ENCODE results near the gene TPX2.

TPX2 gene

GRCh38 chr20:31759836-31760518, 20.9 kb downstream of the TPX2 start:
- no peak for TF ChIP-seq Cebpa-rat (IDR thresholded peaks at IDR 0.05)
- Histone ChIP-seq H3K4me1 (no peaks in the 10 kb centered on the region), H3K4me3 (no peak overlapping the region), H4K20me1 (peaks cover 0 to 84% (median 36%) of the 10 kb centered on the region in 11 experiments; a peak in 14 of 22 replicates), H3K36me3 (peaks cover 5 to 100% (median 97%) of the 10 kb centered on the region in 11 experiments), H3K9me3 (replicated peaks in 1 of 11) (no peaks in the 10 kb centered on the region), H3K27ac (no peak overlapping the region), H3K27me3 (no peaks in the 10 kb centered on the region), H3K9ac (no peak overlapping the region), H3K4me2 (no peak overlapping the region)

GRCh38 chr20:31760519-31761240, 21.6 kb downstream of the TPX2 start:
- no peak for TF ChIP-seq Cebpa-rat (IDR thresholded peaks at IDR 0.05)
- no peak overlapping the region for H3K4me2 ChIP-seq
- no peaks in the 10 kb centered on the region for H3K9me3 ChIP-seq (replicated peaks in 1 of 11)
- H3K27ac ChIP-seq: no peak overlapping the region
- H3K27me3 ChIP-seq: no peaks in the 10 kb centered on the region
- H3K36me3 ChIP-seq: peaks cover 5 to 100% (median 97%) of the 10 kb centered on the region in 11 experiments
- H3K4me3 ChIP-seq: no peak overlapping the region
- no peak overlapping the region for H3K9ac ChIP-seq
- H4K20me1 ChIP-seq: peaks cover 0 to 79% (median 37%) of the 10 kb centered on the region in 11 experiments; a peak in 14 of 22 replicates
- no peaks in the 10 kb centered on the region for H3K4me1 ChIP-seq

GRCh38 chr20:31764641-31765305, 25.7 kb downstream of the TPX2 start:
- H3K27ac ChIP-seq: no peak overlapping the region

GRCh38 chr20:31767805-31768204, 28.7 kb downstream of the TPX2 start:
- peaks cover 24 to 100% (median 98%) of the 10 kb centered on the region in 11 experiments for H3K36me3 ChIP-seq
- H3K4me2 ChIP-seq: no peak overlapping the region
- TF ChIP-seq Cebpa-rat (IDR thresholded peaks at IDR 0.05): no peak
- H4K20me1 ChIP-seq: peaks cover 0 to 42% (median 15%) of the 10 kb centered on the region in 11 experiments; a peak in 11 of 22 replicates
- H3K4me1 ChIP-seq: no peaks in the 10 kb centered on the region
- no peak overlapping the region for H3K4me3 ChIP-seq
- H3K9ac ChIP-seq: no peak overlapping the region
- H3K9me3 ChIP-seq (replicated peaks in 1 of 11): no peaks in the 10 kb centered on the region
- no peak overlapping the region for H3K27ac ChIP-seq
- no peaks in the 10 kb centered on the region for H3K27me3 ChIP-seq

More at GRCh38 chr20:31764641-31765305, 25.7 kb downstream of the TPX2 start:
- Histone ChIP-seq H3K4me3 (no peak overlapping the region), H3K4me2 (no peak overlapping the region), H3K9me3 (replicated peaks in 1 of 11) (no peaks in the 10 kb centered on the region), H3K36me3 (peaks cover 13 to 100% (median 98%) of the 10 kb centered on the region in 11 experiments), H3K27me3 (no peaks in the 10 kb centered on the region), H4K20me1 (peaks cover 0 to 50% (median 20%) of the 10 kb centered on the region in 11 experiments; a peak in 10 of 22 replicates), H3K4me1 (no peaks in the 10 kb centered on the region), H3K9ac (no peak overlapping the region)
- no peak for TF ChIP-seq Cebpa-rat (IDR thresholded peaks at IDR 0.05)

- H3K4me2 ChIP-seq: no peak overlapping the region
- H3K27ac ChIP-seq: no peak overlapping the region
- no peak overlapping the region for H3K9ac ChIP-seq
- no peaks in the 10 kb centered on the region for H3K9me3 ChIP-seq (replicated peaks in 1 of 11)
- peaks cover 24 to 100% (median 99%) of the 10 kb centered on the region in 11 experiments for H3K36me3 ChIP-seq
- no peak for TF ChIP-seq Cebpa-rat (IDR thresholded peaks at IDR 0.05)
- no peak overlapping the region for H3K4me3 ChIP-seq
- no peaks in the 10 kb centered on the region for H3K4me1 ChIP-seq
- H4K20me1 ChIP-seq: peaks cover 0 to 35% (median 10%) of the 10 kb centered on the region in 11 experiments; a peak in 10 of 22 replicates
- no peaks in the 10 kb centered on the region for H3K27me3 ChIP-seq
Measured at GRCh38 chr20:31769681-31770080, 30.6 kb downstream of the TPX2 start.

GRCh38 chr20:31770243-31770642, 31.2 kb downstream of the TPX2 start:
- no peaks in the 10 kb centered on the region for H3K4me1 ChIP-seq
- H3K27me3 ChIP-seq: no peaks in the 10 kb centered on the region
- H3K36me3 ChIP-seq: peaks cover 24 to 100% (median 99%) of the 10 kb centered on the region in 11 experiments
- H3K9me3 ChIP-seq (replicated peaks in 1 of 11): no peaks in the 10 kb centered on the region
- peaks cover 0 to 36% (median 9%) of the 10 kb centered on the region in 11 experiments; a peak in 8 of 22 replicates for H4K20me1 ChIP-seq
- no peak overlapping the region for H3K9ac ChIP-seq
- H3K4me3 ChIP-seq: no peak overlapping the region
- no peak for TF ChIP-seq Cebpa-rat (IDR thresholded peaks at IDR 0.05)
- no peak overlapping the region for H3K27ac ChIP-seq
- H3K4me2 ChIP-seq: no peak overlapping the region

- Histone ChIP-seq H3K36me3 (peaks cover 36 to 100% (median 99%) of the 10 kb centered on the region in 11 experiments), H3K27me3 (no peaks in the 10 kb centered on the region), H3K4me1 (no peaks in the 10 kb centered on the region), H3K4me2 (no peak overlapping the region), H4K20me1 (peaks cover 0 to 32% (median 8%) of the 10 kb centered on the region in 11 experiments; a peak in 10 of 22 replicates), H3K9ac (no peak overlapping the region), H3K27ac (no peak overlapping the region), H3K9me3 (replicated peaks in 1 of 11) (no peaks in the 10 kb centered on the region), H3K4me3 (no peak overlapping the region)
- TF ChIP-seq Cebpa-rat (IDR thresholded peaks at IDR 0.05): no peak
Measured at GRCh38 chr20:31774408-31774807, 35.3 kb downstream of the TPX2 start.

- Histone ChIP-seq H4K20me1 (peaks cover 0 to 18% (median 6%) of the 10 kb centered on the region in 11 experiments; a peak in 7 of 22 replicates), H3K9ac (no peak overlapping the region), H3K9me3 (replicated peaks in 1 of 11) (no peaks in the 10 kb centered on the region), H3K27me3 (no peaks in the 10 kb centered on the region), H3K36me3 (peaks cover 68 to 100% (median 99%) of the 10 kb centered on the region in 11 experiments), H3K4me2 (no peak overlapping the region), H3K27ac (no peak overlapping the region), H3K4me3 (no peak overlapping the region), H3K4me1 (no peaks in the 10 kb centered on the region)
- no peak for TF ChIP-seq Cebpa-rat (IDR thresholded peaks at IDR 0.05)
Measured at GRCh38 chr20:31780839-31781238, 41.7 kb downstream of the TPX2 start.

GRCh38 chr20:31781945-31782344, 42.9 kb downstream of the TPX2 start:
- H3K9ac ChIP-seq: no peak overlapping the region
- H3K27ac ChIP-seq: no peak overlapping the region
- no peaks in the 10 kb centered on the region for H3K4me1 ChIP-seq
- H3K4me2 ChIP-seq: no peak overlapping the region
- H3K27me3 ChIP-seq: no peaks in the 10 kb centered on the region
- peaks cover 0 to 19% (median 4%) of the 10 kb centered on the region in 11 experiments; a peak in 7 of 22 replicates for H4K20me1 ChIP-seq
- H3K4me3 ChIP-seq: no peak overlapping the region
- no peaks in the 10 kb centered on the region for H3K9me3 ChIP-seq (replicated peaks in 1 of 11)
- no peak for TF ChIP-seq Cebpa-rat (IDR thresholded peaks at IDR 0.05)
- peaks cover 72 to 100% (median 100%) of the 10 kb centered on the region in 11 experiments for H3K36me3 ChIP-seq
